ENCODE results near the gene AQP7. TPM values are rescaled to one million over a fixed set of nuclear protein-coding genes. Genes with fewer than 3 reads are reported as not detected.

Gene AQP7
- total RNA-seq, 1 experiment from 2014 or later, result 0.59 TPM

- no peaks in the 10 kb centered on the region for H3K27me3 ChIP-seq (ENCODE audit: insufficient read depth, low read depth)
- no peaks in the 10 kb centered on the region for H3K9me3 ChIP-seq (ENCODE audit: insufficient read depth, low read depth)
- no peak overlapping the region for H2AFZ ChIP-seq
- no peaks in the 10 kb centered on the region for H4K20me1 ChIP-seq (ENCODE audit: insufficient read depth)
- peaks cover 11% of the 10 kb centered on the region; the same call in 1 of the 2 replicates for H3F3A ChIP-seq (ENCODE audit: insufficient read depth, low read depth)
- no peaks in the 10 kb centered on the region for H3K36me3 ChIP-seq (ENCODE audit: low read depth)
- BruUV-seq (replicated peaks), result no TSS peak
- H3K9me2 ChIP-seq (ENCODE audit: insufficient read depth), result no peaks in the 10 kb centered on the region
- no peaks in the 10 kb centered on the region for H3K79me2 ChIP-seq (ENCODE audit: low read depth)
- POLR2A ChIA-PET (ENCODE audit: unreplicated experiment), result no interaction called here
- DNase-seq, result no peak
- H3K4me3 ChIP-seq, result peak overlapping the region; percentile 39; the same call in 1 of the 2 replicates
- CTCF ChIA-PET, result interaction anchor here (0.6 to 1.2 kb wide), 2 partner anchors 26 to 39 kb away, joined by 3 to 4 read pairs; partner anchors contain the start of gene NOL6
- intact Hi-C loops (cut with micrococcal nuclease; ENCODE audit: unreplicated experiment), result no loop called here
- H3K27ac ChIP-seq, result no peak overlapping the region
- TF ChIP-seq EZH2 (IDR thresholded peaks at IDR 0.05; ENCODE audit: low read depth) (no peak), CTCF (conservative IDR thresholded peaks at IDR 0.05) (no peak)
- H3K4me2 ChIP-seq, result peak overlapping the region; percentile 79
- peaks cover 48% of the 10 kb centered on the region for H3K4me1 ChIP-seq (replicated peaks; ENCODE audit: insufficient read depth)
These were observed 45.6 kb upstream of the AQP7 start for GRCh38 chr9:33447799-33448553.

- Histone ChIP-seq H3K4me2 (peak within 1 kb of the TSS; percentile 79), H3K27ac (no peak within 1 kb of the TSS), H2AFZ (no peak within 1 kb of the TSS), H3K79me2 (ENCODE audit: low read depth) (no peaks in the 10 kb centered on the region), H3K9me3 (ENCODE audit: insufficient read depth, low read depth) (no peaks in the 10 kb centered on the region), H3K4me1 (replicated peaks; ENCODE audit: insufficient read depth) (peaks cover 48% of the 10 kb centered on the region), H3K4me3 (peak within 1 kb of the TSS; percentile 39; the same call in 1 of the 2 replicates), H4K20me1 (ENCODE audit: insufficient read depth) (no peaks in the 10 kb centered on the region), H3K36me3 (ENCODE audit: low read depth) (no peaks in the 10 kb centered on the region), H3F3A (ENCODE audit: insufficient read depth, low read depth) (peaks cover 11% of the 10 kb centered on the region; the same call in 1 of the 2 replicates), H3K9me2 (ENCODE audit: insufficient read depth) (no peaks in the 10 kb centered on the region), H3K27me3 (ENCODE audit: insufficient read depth, low read depth) (no peaks in the 10 kb centered on the region)
- ChIA-PET POLR2A (ENCODE audit: unreplicated experiment) (interaction anchor here (0.7 kb wide), 1 partner anchor 68 kb away, joined by 4 read pairs; no protein-coding TSS in a partner anchor), CTCF (interaction anchor here (0.6 to 1.2 kb wide), 12 partner anchors 19 to 213 kb away, joined by 3 to 17 read pairs (median 3); partner anchors contain the start of gene NOL6)
- TSS peak; percentile 55 for BruUV-seq (replicated peaks)
- DNase-seq, result peak; percentile 47 to 55
- TF ChIP-seq CTCF (conservative IDR thresholded peaks at IDR 0.05) (no peak), EZH2 (IDR thresholded peaks at IDR 0.05; ENCODE audit: low read depth) (no peak)
- intact Hi-C loops (cut with micrococcal nuclease; ENCODE audit: unreplicated experiment), result no loop called here
These were observed 44.8 kb upstream of the AQP7 start, which contains the start of gene AQP3 for GRCh38 chr9:33446946-33447798. Gene AQP3 (minus strand): TSS chr9:33447593. CDS start chr9:33447530, 63 bp downstream.

- ChIA-PET CTCF (interaction anchor here (0.9 kb wide), 1 partner anchor 71 kb away, joined by 7 read pairs; no protein-coding TSS in a partner anchor), POLR2A (ENCODE audit: unreplicated experiment) (no interaction called here)
- no peak for DNase-seq
- Histone ChIP-seq H3F3A (ENCODE audit: insufficient read depth, low read depth) (peaks cover 11% of the 10 kb centered on the region; the same call in 1 of the 2 replicates), H3K9me2 (ENCODE audit: insufficient read depth) (no peaks in the 10 kb centered on the region), H3K4me2 (peak overlapping the region; percentile 79), H3K27me3 (ENCODE audit: insufficient read depth, low read depth) (no peaks in the 10 kb centered on the region), H3K4me1 (replicated peaks; ENCODE audit: insufficient read depth) (peaks cover 54% of the 10 kb centered on the region), H3K4me3 (no peak overlapping the region), H3K36me3 (ENCODE audit: low read depth) (no peaks in the 10 kb centered on the region), H3K27ac (no peak overlapping the region), H3K79me2 (ENCODE audit: low read depth) (no peaks in the 10 kb centered on the region), H4K20me1 (ENCODE audit: insufficient read depth) (no peaks in the 10 kb centered on the region), H3K9me3 (ENCODE audit: insufficient read depth, low read depth) (no peaks in the 10 kb centered on the region), H2AFZ (no peak overlapping the region)
- BruUV-seq (replicated peaks), result no TSS peak
- TF ChIP-seq EZH2 (IDR thresholded peaks at IDR 0.05; ENCODE audit: low read depth) (no peak), CTCF (conservative IDR thresholded peaks at IDR 0.05) (no peak)
- intact Hi-C loops (cut with micrococcal nuclease; ENCODE audit: unreplicated experiment), result no loop called here
These were observed 44.0 kb upstream of the AQP7 start for GRCh38 chr9:33446240-33446945.
